ENCODE results near the gene PLA2G5. TPM values are rescaled to one million over a fixed set of nuclear protein-coding genes. Genes with fewer than 3 reads are reported as not detected.

Gene PLA2G5
- total RNA-seq, 2 donors from 2014 or later = not detected

DNA sequence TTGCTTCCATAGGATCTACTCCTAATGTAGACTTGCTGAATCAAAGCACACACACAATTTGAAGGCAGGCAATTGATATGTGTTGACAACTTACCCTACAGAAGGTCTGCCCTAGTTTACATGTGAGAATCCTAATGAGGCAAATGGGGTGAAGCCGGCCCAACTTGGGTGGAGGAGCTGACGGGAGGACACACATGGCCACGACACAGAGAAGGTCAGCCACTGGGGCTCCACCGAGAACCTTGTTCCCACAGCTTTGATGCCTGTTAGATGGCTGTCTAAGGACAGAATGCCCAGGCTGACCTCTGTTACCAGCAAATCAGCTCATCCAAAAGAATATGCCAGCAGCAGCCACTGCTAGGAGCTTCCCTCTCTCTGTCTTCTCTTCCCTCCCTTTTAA is 50.8 kb downstream of the PLA2G5 start:
- H3K4me3 Mint-ChIP-seq = no peak overlapping the region
- no peaks in the 10 kb centered on the region for H3K9me3 Mint-ChIP-seq
- peaks cover 5% of the 10 kb centered on the region for H3K27me3 Mint-ChIP-seq (ENCODE audit: insufficient read depth)
- no peak overlapping the region for H3K4me3 ChIP-seq (ENCODE audit: low read length)
- H3K27ac Mint-ChIP-seq = no peak overlapping the region
- no peak for DNase-seq
- no peak overlapping the region for H3K27ac ChIP-seq (ENCODE audit: low read depth, low read length)
- H3K36me3 ChIP-seq (ENCODE audit: control insufficient read depth, insufficient read depth, low read length) = no peaks in the 10 kb centered on the region
- no peaks in the 10 kb centered on the region for H3K4me1 Mint-ChIP-seq
- H3K27me3 ChIP-seq (ENCODE audit: control insufficient read depth, insufficient read depth, low read length, poor library complexity, severe bottlenecking) = no peaks in the 10 kb centered on the region
- H3K9ac ChIP-seq (ENCODE audit: extremely low read depth, low read length, poor library complexity, severe bottlenecking) = no peak overlapping the region
- TF ChIP-seq, protein P1, sequence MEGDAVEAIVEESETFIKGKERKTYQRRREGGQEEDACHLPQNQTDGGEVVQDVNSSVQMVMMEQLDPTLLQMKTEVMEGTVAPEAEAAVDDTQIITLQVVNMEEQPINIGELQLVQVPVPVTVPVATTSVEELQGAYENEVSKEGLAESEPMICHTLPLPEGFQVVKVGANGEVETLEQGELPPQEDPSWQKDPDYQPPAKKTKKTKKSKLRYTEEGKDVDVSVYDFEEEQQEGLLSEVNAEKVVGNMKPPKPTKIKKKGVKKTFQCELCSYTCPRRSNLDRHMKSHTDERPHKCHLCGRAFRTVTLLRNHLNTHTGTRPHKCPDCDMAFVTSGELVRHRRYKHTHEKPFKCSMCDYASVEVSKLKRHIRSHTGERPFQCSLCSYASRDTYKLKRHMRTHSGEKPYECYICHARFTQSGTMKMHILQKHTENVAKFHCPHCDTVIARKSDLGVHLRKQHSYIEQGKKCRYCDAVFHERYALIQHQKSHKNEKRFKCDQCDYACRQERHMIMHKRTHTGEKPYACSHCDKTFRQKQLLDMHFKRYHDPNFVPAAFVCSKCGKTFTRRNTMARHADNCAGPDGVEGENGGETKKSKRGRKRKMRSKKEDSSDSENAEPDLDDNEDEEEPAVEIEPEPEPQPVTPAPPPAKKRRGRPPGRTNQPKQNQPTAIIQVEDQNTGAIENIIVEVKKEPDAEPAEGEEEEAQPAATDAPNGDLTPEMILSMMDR (conservative IDR thresholded peaks at IDR 0.05) = no peak
- no peaks in the 10 kb centered on the region for H3K36me3 Mint-ChIP-seq (ENCODE audit: low read depth)
- WGBS, 2 experiments (ENCODE audit: insufficient coverage in 1 of 2, insufficient read length in 1 of 2) = 89 to 99% methylated on average over 4 of the region's 4 CpGs
- no peaks in the 10 kb centered on the region for H3K9me3 ChIP-seq (ENCODE audit: control insufficient read depth, low read length)
- no peaks in the 10 kb centered on the region for H3K4me1 ChIP-seq (ENCODE audit: control insufficient read depth, insufficient read depth, low read length)

DNA sequence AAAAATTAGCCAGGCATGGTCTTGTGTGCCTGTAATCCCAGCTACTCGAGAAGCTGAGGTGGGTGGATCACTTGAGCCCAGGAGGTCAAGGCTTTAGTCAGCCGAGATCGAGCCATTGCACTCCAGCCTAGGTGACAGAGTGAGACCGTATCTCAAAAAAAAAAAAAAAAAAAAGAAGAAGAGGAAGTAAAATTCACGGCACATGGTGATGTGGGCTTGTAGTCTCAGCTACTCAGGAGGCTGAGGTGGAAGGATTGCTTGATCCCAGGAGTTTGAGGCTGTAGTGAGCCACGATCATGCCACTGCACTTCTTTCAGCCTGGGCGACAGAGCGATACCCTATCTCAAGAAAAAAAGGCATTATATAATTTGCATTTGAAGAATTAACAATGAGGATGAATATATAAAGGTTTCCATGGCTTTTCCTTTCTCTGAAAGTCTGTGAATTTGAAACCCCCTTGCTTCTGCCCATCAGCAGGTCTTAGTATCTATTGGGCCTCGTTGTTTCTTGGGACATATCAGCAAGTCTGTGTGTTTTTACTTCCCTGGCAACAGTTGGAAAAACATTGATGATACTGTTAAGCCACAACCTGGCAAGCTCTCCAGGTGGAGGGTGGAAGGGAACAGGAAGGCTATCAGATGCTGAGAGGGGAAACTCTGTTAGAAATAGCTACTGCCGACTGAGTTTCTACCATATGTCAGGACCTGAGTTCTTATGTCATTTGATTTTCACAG is 53.9 kb downstream of the PLA2G5 start:
- WGBS, 2 experiments (ENCODE audit: insufficient coverage in 1 of 2, insufficient read length in 1 of 2) = 90 to 100% methylated on average over 5 to 10 of the region's 10 CpGs
- no peaks in the 10 kb centered on the region for H3K36me3 Mint-ChIP-seq (ENCODE audit: low read depth)
- DNase-seq = no peak

DNA sequence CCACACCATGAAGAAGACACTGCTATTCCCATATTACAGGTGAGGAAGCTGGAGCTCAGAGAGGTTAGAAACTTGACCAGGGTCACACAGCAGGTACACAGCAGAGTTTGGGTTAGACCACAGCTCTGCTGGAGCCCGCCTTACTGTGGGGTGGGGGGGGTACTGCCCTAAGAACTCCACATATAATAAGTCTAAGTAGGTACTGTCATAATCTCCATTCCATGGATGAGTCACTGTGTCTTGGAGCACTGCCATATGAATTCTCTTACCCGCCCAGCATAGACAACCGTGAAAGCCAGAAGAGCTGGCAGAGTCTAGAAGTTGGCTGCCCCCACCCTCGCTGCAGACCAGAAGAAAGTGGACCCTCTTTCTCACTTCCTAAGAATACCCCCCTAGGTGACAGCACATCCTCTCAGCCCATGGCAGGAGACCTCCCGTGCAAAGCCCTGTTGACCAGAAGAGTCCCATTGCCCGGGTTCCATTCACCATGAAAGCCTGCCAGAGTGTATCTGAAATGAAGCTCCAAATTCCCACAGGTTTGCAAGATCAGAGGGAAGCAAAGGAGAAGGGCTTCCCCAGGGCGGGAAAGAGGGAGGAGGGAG is 54.6 kb downstream of the PLA2G5 start:
- TF ChIP-seq, protein P1 (conservative IDR thresholded peaks at IDR 0.05) = no peak
- Mint-ChIP-seq H3K27me3 (ENCODE audit: insufficient read depth) (peaks cover 5% of the 10 kb centered on the region), H3K27ac (no peak overlapping the region), H3K36me3 (ENCODE audit: low read depth) (no peaks in the 10 kb centered on the region), H3K9me3 (peaks cover under 1% of the 10 kb centered on the region), H3K4me1 (no peaks in the 10 kb centered on the region), H3K4me3 (no peak overlapping the region)
- Histone ChIP-seq H3K36me3 (ENCODE audit: control insufficient read depth, insufficient read depth, low read length) (no peaks in the 10 kb centered on the region), H3K9ac (ENCODE audit: extremely low read depth, low read length, poor library complexity, severe bottlenecking) (no peak overlapping the region), H3K4me1 (ENCODE audit: control insufficient read depth, insufficient read depth, low read length) (no peaks in the 10 kb centered on the region), H3K27ac (ENCODE audit: low read depth, low read length) (no peak overlapping the region), H3K4me3 (ENCODE audit: low read length) (no peak overlapping the region), H3K27me3 (ENCODE audit: control insufficient read depth, insufficient read depth, low read length, poor library complexity, severe bottlenecking) (no peaks in the 10 kb centered on the region), H3K9me3 (ENCODE audit: control insufficient read depth, low read length) (peaks cover 1% of the 10 kb centered on the region)
- DNase-seq = no peak
- 90 to 96% methylated on average over 5 to 7 of the region's 7 CpGs for WGBS, 2 experiments (ENCODE audit: insufficient coverage in 1 of 2, insufficient read length in 1 of 2)

More for the DNA sequence above, 53.9 kb downstream of the PLA2G5 start:
- TF ChIP-seq, protein P1 (conservative IDR thresholded peaks at IDR 0.05) = no peak
- no peaks in the 10 kb centered on the region for H3K9me3 ChIP-seq (ENCODE audit: control insufficient read depth, low read length)
- H3K4me3 ChIP-seq (ENCODE audit: low read length) = no peak overlapping the region
- H3K27ac ChIP-seq (ENCODE audit: low read depth, low read length) = no peak overlapping the region
- Mint-ChIP-seq H3K4me1 (no peaks in the 10 kb centered on the region), H3K27me3 (ENCODE audit: insufficient read depth) (peaks cover 5% of the 10 kb centered on the region), H3K27ac (no peak overlapping the region), H3K4me3 (no peak overlapping the region), H3K9me3 (no peaks in the 10 kb centered on the region)
- H3K9ac ChIP-seq (ENCODE audit: extremely low read depth, low read length, poor library complexity, severe bottlenecking) = no peak overlapping the region
- H3K4me1 ChIP-seq (ENCODE audit: control insufficient read depth, insufficient read depth, low read length) = no peaks in the 10 kb centered on the region
- H3K36me3 ChIP-seq (ENCODE audit: control insufficient read depth, insufficient read depth, low read length) = no peaks in the 10 kb centered on the region
- no peaks in the 10 kb centered on the region for H3K27me3 ChIP-seq (ENCODE audit: control insufficient read depth, insufficient read depth, low read length, poor library complexity, severe bottlenecking)

All from endodermal cell (in vitro differentiated cells).